Upper lobe of right lung (tissue), 1 donor: ENCODE results near the gene REEP1. TPM values are rescaled to one million over a fixed set of nuclear protein-coding genes. Genes with fewer than 3 reads are reported as not detected.

ENCODE experiments used
- ATAC-seq: fragments of 200-7000 bp; cut with Tn5 transposase; one replicate; pipeline ENCODE4 v1.9.1; 2020; ENCODE audit warnings: mild to moderate bottlenecking, moderate library complexity
- DNase-seq: peaks from one replicate; pipeline ENCODE4 v3.0.0-alpha.2; 2020
- H3K27ac ChIP-seq: fragments of 200-600 bp; one replicate; pipeline ENCODE4 v1.8.0; 2022
- H3K27me3 ChIP-seq: fragments of 200-600 bp; one replicate; pipeline ENCODE4 v1.8.0; 2022; ENCODE audit warnings: mild to moderate bottlenecking
- H3K36me3 ChIP-seq: fragments of 200-600 bp; one replicate; pipeline ENCODE4 v1.8.0; 2022
- H3K4me1 ChIP-seq: fragments of 200-600 bp; one replicate; pipeline ENCODE4 v1.8.0; 2022
- H3K4me3 ChIP-seq: fragments of 200-600 bp; one replicate; pipeline ENCODE4 v1.8.0; 2022; ENCODE audit warnings: mild to moderate bottlenecking
- H3K9me3 ChIP-seq: fragments of 200-600 bp; one replicate; pipeline ENCODE4 v1.8.0; 2022
- intact Hi-C: fragments of 100-400 bp; cut with DNase I; formaldehyde crosslinking; loops from one replicate; pipeline ENCODE4 v1.11.0; 2022
- total RNA-seq: library from RNA; stranded (reverse); fragmentation: NEBNext Ultra II Directional; extraction: Animal tissue kit (Norgen Biotek cat#: 25700); gene quantifications from one replicate; pipeline ENCODE4 v1.2.1, GENCODE V29; 2021
- TF ChIP-seq, protein P1 (sequence below): fragments of 200-600 bp; IDR thresholded peaks from one replicate; pipeline ENCODE4 v1.8.0; 2022; ENCODE audit warnings: antibody characterized with exemption
- donor health status: DM: no; HTN: yes; CAD: no; lungs with severe emphysema.

REEP1 gene
- total RNA-seq, 1 donor from 2014 or later, result 7.8 TPM

- ATAC-seq (no peak), DNase-seq (no peak)
- Histone ChIP-seq H3K27ac (no peak overlapping the region), H3K27me3 (no peaks in the 10 kb centered on the region), H3K4me1 (no peaks in the 10 kb centered on the region), H3K36me3 (no peaks in the 10 kb centered on the region), H3K4me3 (no peak overlapping the region), H3K9me3 (no peaks in the 10 kb centered on the region)
- intact Hi-C loops, result loop anchor here (10.0 kb wide), 1 partner anchor 70 kb away; no protein-coding TSS in a partner anchor
- TF ChIP-seq, protein P1, sequence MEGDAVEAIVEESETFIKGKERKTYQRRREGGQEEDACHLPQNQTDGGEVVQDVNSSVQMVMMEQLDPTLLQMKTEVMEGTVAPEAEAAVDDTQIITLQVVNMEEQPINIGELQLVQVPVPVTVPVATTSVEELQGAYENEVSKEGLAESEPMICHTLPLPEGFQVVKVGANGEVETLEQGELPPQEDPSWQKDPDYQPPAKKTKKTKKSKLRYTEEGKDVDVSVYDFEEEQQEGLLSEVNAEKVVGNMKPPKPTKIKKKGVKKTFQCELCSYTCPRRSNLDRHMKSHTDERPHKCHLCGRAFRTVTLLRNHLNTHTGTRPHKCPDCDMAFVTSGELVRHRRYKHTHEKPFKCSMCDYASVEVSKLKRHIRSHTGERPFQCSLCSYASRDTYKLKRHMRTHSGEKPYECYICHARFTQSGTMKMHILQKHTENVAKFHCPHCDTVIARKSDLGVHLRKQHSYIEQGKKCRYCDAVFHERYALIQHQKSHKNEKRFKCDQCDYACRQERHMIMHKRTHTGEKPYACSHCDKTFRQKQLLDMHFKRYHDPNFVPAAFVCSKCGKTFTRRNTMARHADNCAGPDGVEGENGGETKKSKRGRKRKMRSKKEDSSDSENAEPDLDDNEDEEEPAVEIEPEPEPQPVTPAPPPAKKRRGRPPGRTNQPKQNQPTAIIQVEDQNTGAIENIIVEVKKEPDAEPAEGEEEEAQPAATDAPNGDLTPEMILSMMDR, result no peak
These were observed 42.4 kb downstream of the REEP1 start for GRCh38 chr2:86295066-86295465.

DNA sequence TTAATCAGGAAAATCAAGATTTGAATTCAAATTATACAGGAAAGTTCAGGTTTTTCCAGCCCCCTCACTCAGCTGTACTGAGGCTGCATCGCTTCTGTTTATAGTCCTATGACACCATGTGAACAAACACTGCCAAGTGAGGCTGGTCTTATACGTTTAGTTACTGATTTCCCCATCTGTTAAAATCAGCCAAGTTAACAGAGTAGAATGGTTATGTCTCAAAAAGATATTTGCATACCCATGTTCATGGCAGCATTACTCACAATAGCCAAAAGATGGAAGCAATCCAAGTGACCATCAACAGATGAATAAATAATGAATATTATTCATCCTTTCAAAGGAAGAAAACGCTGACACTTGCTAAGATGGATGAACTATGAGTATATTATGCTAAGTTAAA, 43.8 kb downstream of the REEP1 start:
- ATAC-seq, result no peak
- Histone ChIP-seq H3K27me3 (no peaks in the 10 kb centered on the region), H3K9me3 (no peaks in the 10 kb centered on the region), H3K27ac (no peak overlapping the region), H3K4me1 (no peaks in the 10 kb centered on the region), H3K36me3 (no peaks in the 10 kb centered on the region), H3K4me3 (no peak overlapping the region)
- intact Hi-C loops, result loop anchor here (10.0 kb wide), 1 partner anchor 69 kb away; no protein-coding TSS in a partner anchor
- no peak for DNase-seq
- TF ChIP-seq, protein P1, result no peak

- Histone ChIP-seq H3K4me1 (no peaks in the 10 kb centered on the region), H3K27me3 (no peaks in the 10 kb centered on the region), H3K27ac (no peak overlapping the region), H3K36me3 (no peaks in the 10 kb centered on the region), H3K9me3 (no peaks in the 10 kb centered on the region), H3K4me3 (no peak overlapping the region)
- TF ChIP-seq, protein P1, result no peak
- peak; percentile 37 for DNase-seq
- no peak for ATAC-seq
- intact Hi-C loops, result loop anchor here (10.0 kb wide), 1 partner anchor 68 kb away; no protein-coding TSS in a partner anchor
These were observed 44.6 kb downstream of the REEP1 start for GRCh38 chr2:86292571-86293515.

DNA sequence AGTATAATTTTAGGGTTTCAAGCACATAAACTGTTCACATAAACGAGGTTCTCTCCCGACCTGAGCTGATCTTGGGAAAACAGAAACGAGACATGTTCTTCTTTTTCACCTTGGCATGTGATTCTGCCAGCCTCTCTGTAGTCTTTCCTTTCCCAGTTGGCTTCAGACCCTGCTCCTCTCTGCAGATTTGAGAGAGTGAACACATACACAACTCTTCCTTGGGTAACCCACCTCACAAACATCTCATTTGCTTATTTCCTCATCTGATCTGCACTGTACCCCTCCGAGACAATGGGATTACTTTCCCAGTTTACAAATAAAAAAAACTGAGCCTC, 46.1 kb downstream of the REEP1 start:
- intact Hi-C loops, result loop anchor here (10.0 kb wide), 1 partner anchor 66 kb away; no protein-coding TSS in a partner anchor
- Histone ChIP-seq H3K27me3 (no peaks in the 10 kb centered on the region), H3K36me3 (no peaks in the 10 kb centered on the region), H3K4me1 (no peaks in the 10 kb centered on the region), H3K4me3 (no peak overlapping the region), H3K9me3 (no peaks in the 10 kb centered on the region), H3K27ac (no peak overlapping the region)
- TF ChIP-seq, protein P1, result no peak
- no peak for ATAC-seq
- DNase-seq, result no peak

DNA sequence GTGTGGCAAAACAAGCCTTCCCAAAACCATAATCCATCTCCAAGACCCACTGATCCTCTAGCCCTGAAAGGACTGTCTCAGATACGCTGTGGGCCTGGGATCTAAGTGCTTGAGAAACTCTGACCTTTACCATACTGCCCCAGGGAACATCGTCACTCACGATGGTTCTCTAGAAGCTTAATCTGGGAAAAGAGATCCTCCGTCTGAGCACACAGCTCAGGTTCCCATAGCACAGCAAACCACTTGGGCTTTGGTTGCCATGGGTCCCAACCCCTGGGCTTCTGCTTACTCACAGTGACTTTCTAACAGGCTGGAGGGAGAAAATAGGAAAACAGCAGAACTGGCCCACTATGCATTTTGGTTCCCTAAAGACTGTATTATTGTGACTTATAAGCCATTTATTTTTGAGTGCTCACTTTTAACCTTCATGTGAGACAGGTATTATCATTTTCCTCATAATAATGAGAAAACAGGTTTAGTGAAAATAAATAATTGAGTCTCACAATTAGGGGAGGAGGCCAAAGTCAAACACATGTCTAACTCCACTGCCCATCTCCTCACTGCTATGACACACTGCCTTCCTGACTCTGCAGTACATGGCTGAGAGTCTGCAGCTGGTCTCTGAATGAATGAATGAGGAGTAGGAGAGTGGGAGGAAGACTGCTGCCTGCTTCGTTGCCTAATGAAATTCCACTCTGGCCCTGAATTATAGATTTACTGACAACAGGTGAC, 46.7 kb downstream of the REEP1 start:
- no peaks in the 10 kb centered on the region for H3K36me3 ChIP-seq
- ATAC-seq, result no peak
- no peak overlapping the region for H3K27ac ChIP-seq
- no peaks in the 10 kb centered on the region for H3K27me3 ChIP-seq
- TF ChIP-seq, protein P1, result no peak
- no peaks in the 10 kb centered on the region for H3K9me3 ChIP-seq
- intact Hi-C loops, result loop anchor here (10.0 kb wide), 1 partner anchor 66 kb away; no protein-coding TSS in a partner anchor
- DNase-seq, result peak; percentile 6
- no peak overlapping the region for H3K4me3 ChIP-seq
- no peaks in the 10 kb centered on the region for H3K4me1 ChIP-seq
